GM12874 (cell line): ENCODE measurements around the gene CNTF.

Experiments used
- TF ChIP-seq, protein P1 (sequence below): IDR thresholded peaks from 2 replicates; pipeline ENCODE4 v1.5.1; 2011; ENCODE audit warnings: low read depth, mild to moderate bottlenecking, control low read depth, low read length, moderate library complexity; ENCODE audit not compliant: insufficient read depth

Gene CNTF, protein sequence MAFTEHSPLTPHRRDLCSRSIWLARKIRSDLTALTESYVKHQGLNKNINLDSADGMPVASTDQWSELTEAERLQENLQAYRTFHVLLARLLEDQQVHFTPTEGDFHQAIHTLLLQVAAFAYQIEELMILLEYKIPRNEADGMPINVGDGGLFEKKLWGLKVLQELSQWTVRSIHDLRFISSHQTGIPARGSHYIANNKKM

DNA sequence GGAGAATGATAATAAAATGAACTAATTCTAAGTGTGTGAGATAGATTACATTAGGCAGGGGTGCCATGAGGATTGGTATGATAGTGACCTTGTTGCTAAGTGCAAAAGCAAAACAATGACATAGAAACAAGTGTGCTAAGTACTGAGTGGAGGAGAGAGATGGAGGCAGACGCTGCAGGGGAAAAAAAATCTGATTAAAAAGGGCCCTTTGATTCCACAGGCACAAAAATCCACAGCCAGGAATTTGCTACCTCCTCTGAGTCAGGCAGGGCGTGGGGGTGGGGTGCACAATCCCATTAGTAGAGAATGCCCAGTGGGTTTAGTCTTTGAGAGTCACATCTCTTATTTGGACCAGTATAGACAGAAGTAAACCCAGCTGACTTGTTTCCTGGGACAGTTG is at the start of gene CNTF:
TSS of gene CNTF (plus strand) at position 322 of the 400 bp plus-strand sequence. CDS start 88 bp downstream, outside the sequence.
- TF ChIP-seq, protein P1, sequence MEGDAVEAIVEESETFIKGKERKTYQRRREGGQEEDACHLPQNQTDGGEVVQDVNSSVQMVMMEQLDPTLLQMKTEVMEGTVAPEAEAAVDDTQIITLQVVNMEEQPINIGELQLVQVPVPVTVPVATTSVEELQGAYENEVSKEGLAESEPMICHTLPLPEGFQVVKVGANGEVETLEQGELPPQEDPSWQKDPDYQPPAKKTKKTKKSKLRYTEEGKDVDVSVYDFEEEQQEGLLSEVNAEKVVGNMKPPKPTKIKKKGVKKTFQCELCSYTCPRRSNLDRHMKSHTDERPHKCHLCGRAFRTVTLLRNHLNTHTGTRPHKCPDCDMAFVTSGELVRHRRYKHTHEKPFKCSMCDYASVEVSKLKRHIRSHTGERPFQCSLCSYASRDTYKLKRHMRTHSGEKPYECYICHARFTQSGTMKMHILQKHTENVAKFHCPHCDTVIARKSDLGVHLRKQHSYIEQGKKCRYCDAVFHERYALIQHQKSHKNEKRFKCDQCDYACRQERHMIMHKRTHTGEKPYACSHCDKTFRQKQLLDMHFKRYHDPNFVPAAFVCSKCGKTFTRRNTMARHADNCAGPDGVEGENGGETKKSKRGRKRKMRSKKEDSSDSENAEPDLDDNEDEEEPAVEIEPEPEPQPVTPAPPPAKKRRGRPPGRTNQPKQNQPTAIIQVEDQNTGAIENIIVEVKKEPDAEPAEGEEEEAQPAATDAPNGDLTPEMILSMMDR, result no peak

GRCh38 chr11:58573451-58574104 is 48.9 kb upstream of the CNTF start:
- TF ChIP-seq, protein P1, result no peak

GRCh38 chr11:58574881-58575280 is 47.6 kb upstream of the CNTF start:
- TF ChIP-seq, protein P1, result no peak

DNA sequence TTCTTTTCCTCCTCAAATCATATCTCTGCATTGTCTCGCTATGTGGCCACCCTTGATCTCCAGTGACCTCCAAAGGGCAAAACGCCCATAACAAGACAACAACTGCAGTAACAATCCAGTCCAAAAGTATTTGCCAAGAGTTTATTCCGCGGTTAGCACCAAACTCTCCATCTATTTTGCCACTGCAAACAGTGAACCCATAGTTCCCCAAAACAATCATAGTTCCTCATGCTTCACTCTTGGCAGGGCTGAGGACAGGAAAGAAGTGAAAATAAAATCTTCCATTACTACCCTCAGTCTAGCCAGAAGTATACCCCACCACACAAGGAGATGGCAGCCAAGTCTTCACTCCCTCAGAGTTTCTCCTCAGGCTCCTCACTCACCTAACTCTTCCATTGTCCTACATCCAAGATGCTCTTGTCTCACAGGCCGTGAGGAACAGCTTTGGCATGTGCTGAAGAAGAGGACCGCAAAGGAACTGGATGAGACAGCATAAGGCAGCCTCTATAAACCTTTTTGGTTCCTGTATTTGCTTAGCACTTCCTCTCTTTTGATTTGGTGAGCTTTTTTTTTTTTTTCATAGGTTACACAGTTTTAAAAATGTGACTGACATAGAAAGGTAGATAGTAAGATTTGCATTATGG is 47.0 kb upstream of the CNTF start, which contains the start of gene LPXN:
TSS of gene LPXN (minus strand) at position 480 of the 644 bp plus-strand sequence. CDS start at position 396, 84 bp downstream.
- TF ChIP-seq, protein P1, result 0 out of 2 replicates have a peak, but pooled peaks have one; percentile 1

DNA sequence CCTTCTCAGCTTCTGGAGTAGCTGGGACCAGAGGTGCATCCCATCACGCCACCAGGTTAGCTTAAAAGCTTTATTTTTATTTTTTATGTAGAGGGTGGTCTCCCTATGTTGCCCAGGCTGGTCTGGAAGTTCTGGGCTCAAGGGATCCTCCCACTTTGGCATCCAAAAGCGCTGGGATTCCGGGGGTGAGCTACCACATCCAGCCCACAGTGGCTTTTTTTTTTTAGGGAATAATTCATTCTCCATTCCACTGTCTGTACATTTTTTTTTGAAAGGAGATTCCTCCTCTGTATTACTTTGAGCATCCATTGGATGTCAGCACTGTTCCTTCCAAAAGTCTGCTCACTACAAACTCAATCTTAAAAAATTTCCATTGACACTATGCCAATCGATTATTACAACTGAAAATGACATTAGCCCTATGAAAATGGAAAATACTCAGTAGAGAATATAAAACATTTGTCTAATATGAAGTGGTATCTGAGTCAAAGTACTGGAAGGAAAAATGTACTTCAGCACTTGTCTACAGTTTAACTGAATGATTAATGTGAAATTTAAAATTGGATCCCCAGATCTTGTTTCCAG is 45.5 kb upstream of the CNTF start:
- TF ChIP-seq, protein P1, result 0 out of 2 replicates have a peak, but pooled peaks have one; percentile 11

DNA sequence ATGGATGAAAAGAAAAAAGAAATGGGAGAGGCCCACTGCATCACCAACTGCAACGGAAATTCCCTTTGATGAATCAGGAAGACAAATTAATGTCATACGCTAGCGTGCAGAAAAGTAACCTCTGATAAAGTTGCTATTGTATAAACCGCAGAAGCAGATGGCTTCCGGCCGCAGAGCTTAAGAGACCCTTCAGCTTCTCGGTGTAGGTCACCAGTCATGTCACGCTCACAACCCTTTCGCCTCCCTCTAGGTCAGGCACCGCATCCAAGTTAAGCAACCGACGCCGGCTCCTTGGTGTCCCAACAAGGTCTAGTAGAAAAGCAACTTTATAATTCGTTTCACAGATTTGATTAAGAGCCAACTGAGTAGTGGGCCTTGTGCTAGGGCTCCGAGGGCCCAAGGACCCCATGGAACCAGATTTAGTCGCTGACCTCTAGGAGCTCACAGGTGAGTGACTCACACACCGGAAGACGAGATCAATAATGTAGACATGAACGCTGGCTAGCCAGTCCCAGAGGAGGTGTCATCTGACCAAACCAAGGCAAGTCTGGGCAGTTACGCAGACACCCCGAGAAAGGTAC is 44.8 kb upstream of the CNTF start:
- TF ChIP-seq, protein P1, result no peak
